Panc1 (cell line): Measurements from ENCODE around the gene RETREG1. TPM values are rescaled to one million over a fixed set of nuclear protein-coding genes. Genes with fewer than 3 reads are reported as not detected.

Experiments
- ATAC-seq: fragments of 200-7000 bp; cut with Tn5 transposase; 2 replicates; pipeline ENCODE4 v1.9.1; 2020; ENCODE audit warnings: mild to moderate bottlenecking, moderate library complexity
- BruUV-seq: library from RNA; stranded (reverse); fragments of 400-500 nt; replicated peaks from 2 replicates; lab custom pipeline; 2021; lab: Mats Ljungman, UMichigan
- CTCF ChIA-PET: fragments of 300-600 bp; sonication (Branson Sonifier 250); formaldehyde crosslinking; loops from one replicate; lab custom pipeline; 2022; ENCODE audit warnings: antibody characterized with exemption; lab: Charles Lee
- POLR2A ChIA-PET: fragments of 300-600 bp; sonication (Branson Sonifier 250); formaldehyde crosslinking; loops from one replicate; lab custom pipeline; 2022; ENCODE audit warnings: antibody characterized with exemption; lab: Charles Lee
- DNase-seq: peaks from one replicate; pipeline ENCODE4 v3.0.0-alpha.2; 2010; ENCODE audit warnings: low read depth, low spot score
- H3K27ac ChIP-seq: 2 replicates; pipeline ENCODE4 v1.5.1; 2011; ENCODE audit warnings: mild to moderate bottlenecking, low read length, inconsistent platforms
- H3K27me3 ChIP-seq: fragments of 200-500 bp; sonication (Bioruptor generic); 2 replicates; pipeline ENCODE4 v1.6.0; 2014; ENCODE audit warnings: low read length, inconsistent platforms; ENCODE audit not compliant: control insufficient read depth, insufficient read depth
- H3K36me3 ChIP-seq: fragments of 200-500 bp; sonication (Bioruptor generic); 2 replicates; pipeline ENCODE4 v1.5.1; 2014; ENCODE audit warnings: inconsistent platforms, mild to moderate bottlenecking, low read length, moderate library complexity; ENCODE audit not compliant: control insufficient read depth, insufficient read depth
- H3K4me1 ChIP-seq: 2 replicates; pipeline ENCODE4 v1.5.1; 2011; ENCODE audit warnings: inconsistent platforms, mild to moderate bottlenecking, low read length, moderate library complexity; ENCODE audit not compliant: control insufficient read depth, insufficient read depth
- H3K4me3 ChIP-seq, 2 experiments: 2 replicates each; pipeline ENCODE4 v1.5.1; 2011 to 2012; ENCODE audit warnings: low read depth in 2 of 2, low read length in 2 of 2, mild to moderate bottlenecking in 2 of 2, inconsistent platforms in 1 of 2, moderate library complexity in 1 of 2
- H3K9me3 ChIP-seq: fragments of 200-500 bp; sonication (Bioruptor generic); 2 replicates; pipeline ENCODE4 v1.5.1; 2014; ENCODE audit warnings: low read depth, mild to moderate bottlenecking, inconsistent platforms, low read length, moderate library complexity; ENCODE audit not compliant: control insufficient read depth, insufficient read depth
- CTCF ChIP-seq: fragments of 450-650 bp; IDR thresholded peaks from 2 replicates; pipeline ENCODE4 v1.5.1; 2017; ENCODE audit warnings: mild to moderate bottlenecking
- POLR2AphosphoS5 ChIP-seq: IDR thresholded peaks from 2 replicates; pipeline ENCODE4 v1.6.1; 2012; ENCODE audit warnings: mild to moderate bottlenecking, low read depth, low read length, moderate library complexity
- REST ChIP-seq, 2 experiments: IDR thresholded peaks; 2 replicates each; pipeline ENCODE4 v1.6.1; 2011 to 2012; ENCODE audit warnings: low read depth in 2 of 2, control low read depth in 1 of 2, low read length in 1 of 2, mild to moderate bottlenecking in 1 of 2, moderate library complexity in 1 of 2; ENCODE audit not compliant: insufficient read depth in 1 of 2
- SIN3A ChIP-seq: IDR thresholded peaks from 2 replicates; pipeline ENCODE4 v1.6.1; 2012; ENCODE audit warnings: low read depth, mild to moderate bottlenecking, low read length, moderate library complexity, borderline replicate concordance; ENCODE audit not compliant: insufficient read depth
- TCF7L2 ChIP-seq: IDR thresholded peaks from 2 replicates; pipeline ENCODE4 v1.6.1; 2011; ENCODE audit warnings: mild to moderate bottlenecking, low read depth, low read length, inconsistent platforms
- in situ Hi-C: cut with HindIII; loops from 2 replicates; pipeline ENCODE4 v1.10.0; 2016; ENCODE audit warnings: low sequenced_read_pairs, low pct_unique_long_range_greater_than_20kb
- intact Hi-C: fragments of 100-400 bp; cut with micrococcal nuclease; formaldehyde crosslinking; loops from one replicate; pipeline ENCODE4 v1.10.0; 2022; ENCODE audit not compliant: unreplicated experiment
- total RNA-seq: library from RNA; stranded (reverse); gene quantifications from one replicate; pipeline ENCODE4 v1.2.1, GENCODE V29; 2021; ENCODE audit not compliant: unreplicated experiment

Gene RETREG1
- total RNA-seq, 1 experiment from 2014 or later = 0.74 TPM

GRCh38 chr5:16564248-16564867 lies 52.4 kb downstream of the RETREG1 start:
- BruUV-seq = no TSS peak
- Histone ChIP-seq H3K36me3 (no peaks in the 10 kb centered on the region), H3K27ac (no peak overlapping the region), H3K4me1 (no peaks in the 10 kb centered on the region), H3K27me3 (peaks cover 6% of the 10 kb centered on the region), H3K9me3 (no peaks in the 10 kb centered on the region), H3K4me3 (no peak overlapping the region)
- in situ Hi-C loops (no loop called here), intact Hi-C loops (no loop called here)
- no peak for TF ChIP-seq SIN3A
- TF ChIP-seq POLR2AphosphoS5 = no peak
- TF ChIP-seq TCF7L2 = no peak
- TF ChIP-seq REST (IDR thresholded peaks at IDR 0.05; ENCODE audit: insufficient read depth in 1 of 2, low read depth in 2 of 2, low read length in 1 of 2) = no peak
- no peak for TF ChIP-seq CTCF
- DNase-seq (no peak), ATAC-seq (no peak)
- POLR2A ChIA-PET = no interaction called here
- CTCF ChIA-PET = no interaction called here

- DNase-seq (no peak), ATAC-seq (no peak)
- intact Hi-C loops = no loop called here
- POLR2A ChIA-PET = no interaction called here
- H3K27ac ChIP-seq = no peak overlapping the region
- no peaks in the 10 kb centered on the region for H3K36me3 ChIP-seq
- peaks cover 6% of the 10 kb centered on the region for H3K27me3 ChIP-seq
- no peak overlapping the region for H3K4me3 ChIP-seq
- in situ Hi-C loops = no loop called here
- CTCF ChIA-PET = interaction anchor here (0.5 kb wide), 1 partner anchor 16 kb away, joined by 4 read pairs; no protein-coding TSS in a partner anchor
- TF ChIP-seq SIN3A = no peak
- TF ChIP-seq TCF7L2 = no peak
- no peak for TF ChIP-seq REST (IDR thresholded peaks at IDR 0.05; ENCODE audit: insufficient read depth in 1 of 2, low read depth in 2 of 2, low read length in 1 of 2)
- TF ChIP-seq POLR2AphosphoS5 = no peak
- no peak for TF ChIP-seq CTCF
- BruUV-seq = no TSS peak
- H3K9me3 ChIP-seq = no peaks in the 10 kb centered on the region
- H3K4me1 ChIP-seq = no peaks in the 10 kb centered on the region
These were observed 53.1 kb downstream of the RETREG1 start for GRCh38 chr5:16563686-16564085.
